Jurkat, Clone E6-1 (cell line): ENCODE measurements around the gene STARD3.
"Not testable (repeated sequence)": the region's sequence is repeated elsewhere in the genome, so short reads cannot be mapped to it uniquely, and the experiment has no call there.

Experiments used
- DNase-seq: peaks from one replicate; pipeline ENCODE4 v3.0.0-alpha.2; 2011; ENCODE audit warnings: low read depth, low spot score
- H3K4me3 ChIP-seq: 2 replicates; pipeline ENCODE4 v1.5.1; 2011; ENCODE audit warnings: mild to moderate bottlenecking, low read length, control low read depth, moderate library complexity

STARD3 gene

DNA sequence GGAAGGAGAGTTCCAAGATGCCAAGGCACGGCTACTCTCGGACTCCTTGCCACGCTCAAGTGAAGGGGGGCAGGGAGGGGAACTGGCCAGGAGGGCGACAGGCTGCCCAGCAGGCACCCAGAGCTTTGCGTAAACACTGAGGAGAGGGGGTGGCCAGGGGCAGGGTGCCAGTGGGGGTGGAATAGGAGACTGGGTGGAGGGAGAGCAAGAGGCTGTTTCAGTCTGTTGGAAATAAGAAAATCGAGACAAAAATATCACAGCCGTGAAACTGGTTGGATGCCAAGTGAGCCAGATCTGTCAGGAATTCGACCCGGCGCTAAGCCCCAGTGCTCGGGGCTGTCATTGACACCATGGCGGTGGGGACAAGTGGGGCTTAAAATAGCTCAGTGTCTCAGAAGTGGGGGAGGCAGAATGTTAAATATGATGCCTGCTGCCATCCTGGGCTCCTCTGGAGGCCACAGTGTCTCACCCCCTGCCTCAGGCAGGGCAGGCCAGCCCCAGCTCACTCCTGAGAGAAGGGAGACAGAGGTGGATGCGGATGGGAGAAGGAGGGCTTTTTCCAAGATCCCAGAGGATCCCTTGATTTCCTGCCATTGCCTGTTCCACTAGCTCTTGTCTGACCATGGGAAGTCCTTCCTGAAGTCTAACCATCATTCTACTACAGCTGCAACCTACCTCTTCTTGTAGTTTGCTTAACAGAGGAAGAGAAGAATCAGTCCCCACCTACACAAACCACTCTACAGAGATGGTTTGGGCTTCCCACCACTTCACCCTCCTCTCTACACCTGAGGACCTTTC lies 40.8 kb downstream of the STARD3 start:
- DNase-seq = no peak
- no peak overlapping the region for H3K4me3 ChIP-seq

DNA sequence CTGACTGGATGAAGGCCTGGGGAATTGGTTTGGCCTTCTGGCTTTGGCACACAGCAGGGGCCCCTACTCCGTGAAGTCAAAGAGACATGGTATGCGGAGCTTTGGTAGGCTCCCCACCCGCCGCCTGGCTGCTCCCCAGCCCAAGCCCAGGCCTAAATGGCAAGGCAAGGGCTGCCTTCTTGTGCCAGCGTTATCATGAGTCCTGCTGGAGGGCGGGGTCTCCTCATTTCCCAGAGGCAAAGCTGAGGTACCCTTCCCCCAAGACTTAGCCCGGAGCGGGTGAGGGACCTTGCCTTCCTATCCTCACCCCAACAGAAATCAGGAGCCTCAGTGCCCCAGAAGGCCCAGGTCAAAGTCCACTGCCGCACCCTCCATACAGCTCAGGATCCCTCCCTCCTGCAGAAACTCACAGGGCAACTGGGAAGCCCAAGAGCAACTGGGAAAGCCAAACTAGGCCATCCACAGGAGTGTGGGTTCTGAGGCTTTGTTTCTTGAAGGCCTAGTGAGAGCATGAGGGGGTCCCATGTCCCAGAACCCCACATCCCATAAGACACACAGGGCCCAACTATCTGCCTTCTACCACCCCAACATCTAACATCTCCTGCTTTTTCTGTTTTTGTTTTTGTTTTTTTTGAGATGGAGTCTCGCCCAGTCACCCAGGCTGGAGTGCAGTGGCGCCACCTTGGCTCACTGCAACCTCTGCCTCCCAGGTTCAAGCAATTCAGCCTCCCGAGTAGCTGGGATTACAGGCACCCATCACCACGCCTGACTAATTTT lies 41.6 kb downstream of the STARD3 start:
- H3K4me3 ChIP-seq = no peak overlapping the region
- DNase-seq = no peak

DNA sequence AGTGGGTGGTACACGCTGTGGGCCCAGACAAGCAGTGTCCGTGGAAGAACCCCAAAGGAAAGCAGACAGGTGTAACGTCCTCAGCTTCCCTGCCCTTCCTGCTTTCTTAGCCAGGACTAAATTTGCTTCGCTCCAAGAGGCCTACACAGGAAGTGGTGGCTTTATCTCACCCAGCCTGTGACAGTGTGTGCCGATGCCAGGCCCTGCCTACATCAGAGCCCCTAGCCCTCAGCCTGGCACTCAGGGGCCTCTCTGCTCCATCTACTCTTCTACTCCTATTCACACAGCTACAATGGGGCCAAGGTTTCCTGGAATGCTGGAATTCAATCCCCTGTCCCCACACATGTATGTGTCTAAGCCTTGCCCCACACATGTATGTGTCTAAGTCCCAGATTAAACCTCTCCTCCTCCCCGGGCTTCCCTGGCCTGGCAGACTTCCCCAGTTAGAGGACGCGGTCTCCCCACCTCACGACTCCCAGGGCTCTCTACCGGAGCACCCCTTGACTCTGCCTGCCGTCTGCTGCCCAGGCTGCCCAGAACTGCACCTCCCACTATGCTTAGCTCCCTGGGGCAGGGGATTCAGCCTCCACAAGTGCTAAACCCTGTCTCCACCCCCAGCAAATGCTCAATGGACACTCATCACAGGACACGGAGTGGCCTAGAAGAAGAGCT lies 42.7 kb downstream of the STARD3 start:
- peak; percentile 87 for DNase-seq
- H3K4me3 ChIP-seq = peak overlapping the region; percentile 18

DNA sequence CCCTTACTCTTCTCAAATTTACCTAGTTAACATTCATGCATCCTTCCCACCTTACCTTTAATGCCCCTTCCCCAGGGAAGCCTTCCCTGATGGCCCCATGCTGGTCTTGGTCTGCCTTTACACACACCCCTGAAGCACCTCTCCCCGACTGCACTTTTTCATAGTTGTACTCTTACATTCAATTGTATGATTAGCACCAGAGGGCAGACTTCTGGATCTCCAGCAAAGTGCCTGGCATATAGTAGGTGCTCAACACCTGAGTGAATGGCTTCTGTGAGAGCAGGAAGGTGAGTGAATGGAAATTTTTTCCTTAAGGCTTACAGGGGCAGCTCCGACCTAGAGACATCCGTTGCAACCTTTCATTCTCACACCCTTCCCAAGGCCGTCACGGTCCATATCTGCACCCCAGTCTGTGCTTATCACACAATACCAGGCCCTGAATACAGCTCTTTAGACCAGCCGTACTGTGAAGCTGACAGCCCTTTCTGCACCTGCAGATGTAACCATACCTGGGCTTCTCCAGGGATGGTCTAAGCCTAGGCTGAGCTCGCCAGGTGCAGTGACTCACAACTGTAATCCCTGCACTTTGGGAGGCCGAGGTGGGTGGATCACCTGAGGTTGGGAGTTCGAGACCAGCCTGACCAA lies 46.5 kb downstream of the STARD3 start:
- no peak for DNase-seq

GRCh38 chr17:39684369-39685192 lies 47.6 kb downstream of the STARD3 start:
- no peak for DNase-seq
- H3K4me3 ChIP-seq = no peak overlapping the region

More for the DNA sequence above, 46.5 kb downstream of the STARD3 start:
- no peak overlapping the region for H3K4me3 ChIP-seq

GRCh38 chr17:39687101-39687545 lies 50.2 kb downstream of the STARD3 start:
- no peak for DNase-seq
- H3K4me3 ChIP-seq = peak overlapping the region; percentile 69

DNA sequence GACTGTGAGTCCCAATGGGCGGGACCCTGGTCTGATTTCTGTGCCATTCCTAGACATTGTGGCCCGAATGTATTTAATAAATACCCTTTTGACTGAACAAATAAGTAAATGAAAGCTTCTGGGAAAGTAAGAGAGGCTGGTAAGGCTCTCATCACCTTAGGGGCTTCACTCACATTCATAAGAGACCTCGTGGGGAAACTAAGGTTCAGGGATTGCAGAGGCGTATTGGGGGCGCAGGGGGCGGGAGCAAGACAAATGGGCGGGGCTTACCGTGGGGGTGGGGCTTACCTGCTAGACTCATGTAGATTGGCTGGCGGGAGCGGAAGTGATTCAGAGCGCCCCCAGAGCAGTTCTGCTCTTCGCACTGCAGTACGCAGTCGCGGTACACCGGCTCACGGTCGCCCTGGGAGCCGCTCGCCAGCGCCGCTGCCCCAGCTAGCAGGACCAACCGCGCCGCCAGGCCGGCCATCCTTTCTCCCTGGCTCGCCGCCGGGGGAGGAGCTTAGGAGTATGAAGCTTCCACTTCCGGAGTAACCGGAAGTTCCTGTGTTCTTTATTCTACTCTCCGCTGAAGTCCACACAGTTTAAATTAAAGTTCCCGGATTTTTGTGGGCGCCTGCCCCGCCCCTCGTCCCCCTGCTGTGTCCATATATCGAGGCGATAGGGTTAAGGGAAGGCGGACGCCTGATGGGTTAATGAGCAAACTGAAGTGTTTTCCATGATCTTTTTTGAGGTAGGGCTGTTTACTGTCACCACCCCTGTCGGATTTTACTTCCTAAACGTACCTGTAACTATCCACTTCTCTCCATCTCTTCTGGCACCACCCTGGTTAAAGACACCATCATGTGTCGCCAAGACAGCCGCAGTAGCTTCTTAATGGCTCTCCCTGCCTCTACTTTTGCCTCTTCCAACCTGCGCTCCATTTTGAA lies 50.9 kb downstream of the STARD3 start, which contains the start of gene PGAP3:
TSS of gene PGAP3 (minus strand) at position 512 of the 929 bp plus-strand sequence. CDS start at position 469, 43 bp downstream.
- H3K4me3 ChIP-seq = peak within 1 kb of the TSS; percentile 69
- DNase-seq = peak; percentile 79

GRCh38 chr17:39688475-39688835 lies 51.5 kb downstream of the STARD3 start:
- no peak for DNase-seq
- H3K4me3 ChIP-seq = peak overlapping the region; percentile 69

DNA sequence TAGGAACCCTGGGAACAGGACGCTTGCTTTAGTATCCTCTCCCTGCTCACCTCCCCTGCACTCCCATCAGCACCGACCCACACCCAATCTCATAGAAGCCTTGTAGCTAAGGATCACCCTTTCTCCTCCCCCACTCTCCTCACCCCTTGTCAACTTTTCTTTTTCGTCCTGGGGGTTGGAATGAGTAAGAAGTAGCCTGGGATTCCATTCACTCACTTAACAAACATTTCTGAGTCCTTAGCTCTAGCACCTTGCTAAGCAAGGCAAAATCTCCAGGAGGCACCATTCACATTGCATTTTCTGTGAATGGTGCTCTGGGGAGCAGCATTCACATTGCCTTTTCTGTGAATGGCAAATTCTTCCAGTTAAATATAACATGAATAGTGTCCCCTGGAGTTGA lies 52.0 kb downstream of the STARD3 start:
- peak overlapping the region; percentile 69 for H3K4me3 ChIP-seq
- no peak for DNase-seq

DNA sequence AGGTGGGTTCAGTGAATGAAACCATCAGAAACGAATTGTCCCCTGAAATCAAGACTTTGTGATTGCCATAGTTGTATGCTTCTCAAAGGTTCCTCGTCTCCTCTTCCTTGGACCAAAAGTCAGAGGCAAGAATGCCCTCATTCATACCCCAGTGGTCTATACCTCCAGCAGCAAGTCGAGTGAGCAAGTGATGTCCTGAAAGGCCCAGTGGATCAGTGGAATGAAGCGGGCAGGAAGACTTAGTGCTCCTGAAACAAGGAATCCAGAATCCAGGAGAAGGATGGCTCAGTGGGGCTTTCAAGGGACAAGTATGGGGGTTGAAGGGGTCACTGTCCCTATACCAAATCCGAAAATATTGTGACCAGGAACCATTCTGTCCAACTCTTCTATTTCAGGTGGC lies 57.6 kb downstream of the STARD3 start:
- DNase-seq = no peak
- H3K4me3 ChIP-seq = no peak overlapping the region

DNA sequence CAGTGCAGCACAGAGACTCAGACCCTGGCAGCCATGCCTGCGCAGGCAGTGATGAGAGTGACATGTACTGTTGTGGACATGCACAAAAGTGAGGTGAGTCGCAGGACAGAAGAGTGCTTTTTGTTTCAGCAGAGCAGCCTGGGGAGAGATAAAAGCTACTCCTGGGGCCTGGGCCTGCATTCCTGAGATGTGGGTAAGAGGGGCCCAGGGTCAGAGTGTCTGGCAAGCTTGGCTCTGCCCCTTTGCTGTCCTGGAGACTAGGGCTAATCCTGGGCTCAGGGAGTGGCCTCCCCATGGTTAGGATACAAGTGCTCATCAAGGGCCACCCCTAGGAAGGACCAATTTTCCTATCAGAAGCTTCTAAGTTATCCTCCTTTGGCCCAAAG lies 58.1 kb downstream of the STARD3 start:
- H3K4me3 ChIP-seq = no peak overlapping the region
- DNase-seq = no peak

DNA sequence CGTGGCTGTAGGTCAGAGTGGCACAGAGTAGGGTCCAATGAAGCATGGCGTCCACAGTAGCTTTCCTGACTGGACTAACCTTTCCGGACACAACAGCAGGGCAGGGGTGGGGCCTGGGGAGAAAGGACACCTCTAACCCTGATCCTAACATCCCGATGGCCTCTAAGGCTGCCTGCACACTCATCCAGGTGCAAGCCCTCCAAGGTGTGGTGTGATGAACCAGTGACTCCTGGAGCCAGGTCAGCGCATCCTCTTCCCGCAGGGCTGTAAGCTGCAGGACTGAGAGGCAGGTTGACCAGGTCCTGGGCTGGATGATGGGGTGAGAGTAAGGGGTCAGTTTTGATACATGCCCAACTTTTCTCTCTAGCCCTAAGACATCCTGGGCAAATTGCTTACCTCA lies 59.8 kb downstream of the STARD3 start:
- DNase-seq = no peak
- no peak overlapping the region for H3K4me3 ChIP-seq

- H3K4me3 ChIP-seq = no peak overlapping the region
- no peak for DNase-seq
Observed at GRCh38 chr17:39697961-39698360, 61.0 kb downstream of the STARD3 start.

DNA sequence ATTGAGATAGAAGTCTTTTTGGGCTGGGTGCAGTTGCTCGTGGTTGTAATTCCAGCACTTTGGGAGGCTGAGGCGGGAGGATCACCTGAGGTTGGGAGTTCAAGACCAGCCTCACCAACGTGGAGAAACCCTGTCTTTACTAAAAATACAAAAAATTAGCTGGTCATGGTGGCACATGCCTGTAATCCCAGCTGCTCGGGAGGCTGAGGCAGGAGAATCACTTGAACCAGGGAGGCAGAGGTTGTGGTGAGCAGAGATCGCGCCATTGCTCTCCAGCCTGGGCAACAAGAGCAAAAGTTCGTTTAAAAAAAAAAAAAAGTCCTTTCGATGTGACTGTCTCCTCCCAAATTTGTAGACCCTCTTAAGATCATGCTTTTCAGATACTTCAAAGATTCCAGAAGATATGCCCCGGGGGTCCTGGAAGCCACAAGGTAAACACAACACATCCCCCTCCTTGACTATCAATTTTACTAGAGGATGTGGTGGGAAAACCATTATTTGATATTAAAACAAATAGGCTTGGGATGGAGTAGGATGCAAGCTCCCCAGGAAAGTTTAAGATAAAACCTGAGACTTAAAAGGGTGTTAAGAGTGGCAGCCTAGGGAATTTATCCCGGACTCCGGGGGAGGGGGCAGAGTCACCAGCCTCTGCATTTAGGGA lies 62.3 kb downstream of the STARD3 start:
- H3K4me3 ChIP-seq = not testable (repeated sequence)

GRCh38 chr17:39699818-39700147 lies 62.8 kb downstream of the STARD3 start, which contains the start of gene ERBB2:
TSS of gene ERBB2 (plus strand) at chr17:39700064. CDS start at chr17:39700239, 175 bp downstream.
- no peak for DNase-seq
- no peak within 1 kb of the TSS for H3K4me3 ChIP-seq

More for the DNA sequence above, 62.3 kb downstream of the STARD3 start:
- DNase-seq = not testable (repeated sequence)

- DNase-seq = no peak
- no peak overlapping the region for H3K4me3 ChIP-seq
Observed at GRCh38 chr17:39700148-39700987, 63.4 kb downstream of the STARD3 start.
